Measurements from ENCODE around the gene USP47.

USP47 gene

GRCh38 chr11:11992257-11993212 lies 150.8 kb downstream of the USP47 start:
- in situ Hi-C loops (cut with HindIII; ENCODE audit: low sequenced_read_pairs), result no loop called here

- in situ Hi-C loops (cut with HindIII; ENCODE audit: low sequenced_read_pairs), result no loop called here
Measured at GRCh38 chr11:11993839-11994238, 152.1 kb downstream of the USP47 start.

GRCh38 chr11:11995601-11996000 lies 153.8 kb downstream of the USP47 start:
- in situ Hi-C loops (cut with HindIII; ENCODE audit: low sequenced_read_pairs), result no loop called here

- in situ Hi-C loops (cut with HindIII; ENCODE audit: low sequenced_read_pairs), result no loop called here
Measured at GRCh38 chr11:11996321-11997048, 154.7 kb downstream of the USP47 start.

GRCh38 chr11:11997049-11997322 lies 155.2 kb downstream of the USP47 start:
- in situ Hi-C loops (cut with HindIII; ENCODE audit: low sequenced_read_pairs), result no loop called here

- in situ Hi-C loops (cut with HindIII; ENCODE audit: low sequenced_read_pairs), result no loop called here
Measured at GRCh38 chr11:11998091-11998781, 156.5 kb downstream of the USP47 start.

GRCh38 chr11:12001186-12001585 lies 159.4 kb downstream of the USP47 start:
- in situ Hi-C loops (cut with HindIII; ENCODE audit: low sequenced_read_pairs), result no loop called here

GRCh38 chr11:12003336-12003735 lies 161.6 kb downstream of the USP47 start:
- in situ Hi-C loops (cut with HindIII; ENCODE audit: low sequenced_read_pairs), result no loop called here

GRCh38 chr11:12003815-12004214 lies 162.0 kb downstream of the USP47 start:
- in situ Hi-C loops (cut with HindIII; ENCODE audit: low sequenced_read_pairs), result no loop called here

- in situ Hi-C loops (cut with HindIII; ENCODE audit: low sequenced_read_pairs), result no loop called here
Measured at GRCh38 chr11:12005061-12005460, 163.3 kb downstream of the USP47 start.

- in situ Hi-C loops (cut with HindIII; ENCODE audit: low sequenced_read_pairs), result no loop called here
Measured at GRCh38 chr11:12005476-12005875, 163.7 kb downstream of the USP47 start.

GRCh38 chr11:12006552-12007229 lies 164.9 kb downstream of the USP47 start:
- in situ Hi-C loops (cut with HindIII; ENCODE audit: low sequenced_read_pairs), result no loop called here

- in situ Hi-C loops (cut with HindIII; ENCODE audit: low sequenced_read_pairs), result no loop called here
Measured at GRCh38 chr11:12007230-12007593, 165.4 kb downstream of the USP47 start.

- in situ Hi-C loops (cut with HindIII; ENCODE audit: low sequenced_read_pairs), result no loop called here
Measured at GRCh38 chr11:12007769-12008737, 166.3 kb downstream of the USP47 start, which contains the start of gene DKK3. TSS of gene DKK3 (minus strand) at chr11:12008626. CDS start at chr11:12008582, 44 bp downstream.
